Calu3 (cell line): ENCODE data around the gene IL1RN. TPM values are rescaled to one million over a fixed set of nuclear protein-coding genes. Genes with fewer than 3 reads are reported as not detected.
A peak's percentile ranks its signal among the peaks of the same experiment; 100 is the strongest.

Source experiments
- BruUV-seq: library from RNA; stranded (reverse); fragments of 400-500 nt; replicated peaks from 2 replicates; lab custom pipeline; 2021; lab: Mats Ljungman, UMichigan
- CTCF ChIA-PET: fragments of 300-600 bp; sonication (Branson Sonifier 250); formaldehyde crosslinking; loops from one replicate; lab custom pipeline; 2022; ENCODE audit warnings: antibody characterized with exemption; lab: Charles Lee
- DNase-seq: peaks from one replicate; pipeline ENCODE4 v3.0.0; 2022
- H3K27ac Mint-ChIP-seq: one replicate; pipeline ENCODE4 v1.8.0; 2022; ENCODE audit warnings: mixed read lengths; ENCODE audit not compliant: unreplicated experiment
- H3K27me3 Mint-ChIP-seq: one replicate; pipeline ENCODE4 v1.8.0; 2022; ENCODE audit warnings: mixed read lengths; ENCODE audit not compliant: unreplicated experiment
- H3K36me3 Mint-ChIP-seq: one replicate; pipeline ENCODE4 v1.8.0; 2022; ENCODE audit warnings: mild to moderate bottlenecking, moderate library complexity, mixed read lengths; ENCODE audit not compliant: insufficient read depth, unreplicated experiment
- H3K4me1 Mint-ChIP-seq: one replicate; pipeline ENCODE4 v1.8.0; 2022; ENCODE audit warnings: mild to moderate bottlenecking, low read depth, mixed read lengths; ENCODE audit not compliant: unreplicated experiment
- H3K4me3 Mint-ChIP-seq: one replicate; pipeline ENCODE4 v1.8.0; 2022; ENCODE audit warnings: mild to moderate bottlenecking, low read depth, moderate library complexity, mixed read lengths; ENCODE audit not compliant: unreplicated experiment
- H3K9me3 Mint-ChIP-seq: one replicate; pipeline ENCODE4 v1.8.0; 2022; ENCODE audit warnings: low read depth, mixed read lengths; ENCODE audit not compliant: unreplicated experiment
- intact Hi-C: fragments of 100-400 bp; cut with micrococcal nuclease; formaldehyde crosslinking; loops from one replicate; pipeline ENCODE4 v1.10.0; 2022; ENCODE audit not compliant: unreplicated experiment
- total RNA-seq: library from RNA; stranded (reverse); gene quantifications from 2 replicates; pipeline ENCODE4 v1.2.3, GENCODE V29; 2022
- TF ChIP-seq, protein P1 (sequence below): fragments of 200-600 bp; IDR thresholded peaks from one replicate; pipeline ENCODE4 v1.8.0; 2022; ENCODE audit warnings: antibody characterized with exemption; ENCODE audit not compliant: unreplicated experiment

IL1RN gene
- total RNA-seq, 1 experiment from 2014 or later = 19.4 TPM

DNA sequence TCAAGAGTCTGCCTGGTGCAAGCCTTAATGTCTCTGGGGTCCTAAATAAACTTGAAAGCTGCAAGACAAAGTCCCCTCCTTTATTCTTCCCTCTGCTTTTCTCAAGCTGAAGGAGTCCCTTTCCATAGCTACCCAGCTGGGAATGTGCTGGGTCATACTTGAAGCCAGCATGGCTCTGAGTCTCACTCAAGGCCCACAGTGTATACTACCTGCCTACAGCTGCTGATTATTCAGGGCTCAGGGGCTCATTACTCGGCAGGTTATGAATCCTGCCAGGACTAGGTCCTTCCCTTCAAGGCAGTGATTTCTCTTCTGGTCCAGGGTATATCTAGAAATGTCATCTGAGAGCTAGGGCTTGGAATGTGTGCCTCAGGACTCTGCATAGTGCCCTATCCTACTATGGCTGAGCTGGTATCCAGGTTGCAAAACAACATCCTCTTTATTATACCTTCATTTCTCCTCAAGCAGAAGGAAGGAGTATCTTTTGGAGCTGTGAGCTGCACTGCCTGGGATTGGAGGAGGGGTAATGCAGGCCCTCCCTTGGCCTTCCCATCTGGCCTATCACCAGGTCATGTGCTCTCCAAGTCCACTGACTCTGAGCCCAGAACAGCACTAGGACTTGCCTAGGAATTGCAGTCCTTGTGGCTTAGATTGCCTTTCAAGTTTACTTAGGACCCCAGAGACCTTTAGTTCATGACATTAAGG lies 22.3 kb downstream of the IL1RN start:
- no TSS peak for BruUV-seq
- Mint-ChIP-seq H3K27ac (no peak overlapping the region), H3K36me3 (peaks cover 4% of the 10 kb centered on the region), H3K4me1 (no peaks in the 10 kb centered on the region), H3K27me3 (no peaks in the 10 kb centered on the region), H3K9me3 (no peaks in the 10 kb centered on the region), H3K4me3 (no peak overlapping the region)
- intact Hi-C loops = no loop called here
- DNase-seq = no peak
- TF ChIP-seq, protein P1, sequence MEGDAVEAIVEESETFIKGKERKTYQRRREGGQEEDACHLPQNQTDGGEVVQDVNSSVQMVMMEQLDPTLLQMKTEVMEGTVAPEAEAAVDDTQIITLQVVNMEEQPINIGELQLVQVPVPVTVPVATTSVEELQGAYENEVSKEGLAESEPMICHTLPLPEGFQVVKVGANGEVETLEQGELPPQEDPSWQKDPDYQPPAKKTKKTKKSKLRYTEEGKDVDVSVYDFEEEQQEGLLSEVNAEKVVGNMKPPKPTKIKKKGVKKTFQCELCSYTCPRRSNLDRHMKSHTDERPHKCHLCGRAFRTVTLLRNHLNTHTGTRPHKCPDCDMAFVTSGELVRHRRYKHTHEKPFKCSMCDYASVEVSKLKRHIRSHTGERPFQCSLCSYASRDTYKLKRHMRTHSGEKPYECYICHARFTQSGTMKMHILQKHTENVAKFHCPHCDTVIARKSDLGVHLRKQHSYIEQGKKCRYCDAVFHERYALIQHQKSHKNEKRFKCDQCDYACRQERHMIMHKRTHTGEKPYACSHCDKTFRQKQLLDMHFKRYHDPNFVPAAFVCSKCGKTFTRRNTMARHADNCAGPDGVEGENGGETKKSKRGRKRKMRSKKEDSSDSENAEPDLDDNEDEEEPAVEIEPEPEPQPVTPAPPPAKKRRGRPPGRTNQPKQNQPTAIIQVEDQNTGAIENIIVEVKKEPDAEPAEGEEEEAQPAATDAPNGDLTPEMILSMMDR = no peak
- CTCF ChIA-PET = no interaction called here

DNA sequence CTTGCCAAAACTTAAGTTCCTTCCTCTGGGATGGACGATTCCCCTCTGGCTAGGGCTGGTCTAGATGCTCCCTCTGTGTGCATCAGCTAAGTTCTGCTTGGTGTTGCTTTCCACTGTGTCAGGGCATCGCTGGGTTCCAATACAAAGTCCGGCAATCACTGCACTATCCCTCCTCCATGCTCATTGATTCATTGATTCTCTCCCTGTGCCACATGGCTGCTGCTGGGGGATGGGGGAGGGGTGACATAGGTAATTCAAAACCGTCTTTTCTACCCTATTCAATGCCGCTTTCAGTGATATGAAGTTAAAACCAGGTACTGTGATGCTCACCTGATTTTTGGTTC lies 22.8 kb downstream of the IL1RN start:
- TF ChIP-seq, protein P1 = no peak
- Mint-ChIP-seq H3K4me3 (no peak overlapping the region), H3K4me1 (no peaks in the 10 kb centered on the region), H3K27me3 (no peaks in the 10 kb centered on the region), H3K36me3 (peaks cover 4% of the 10 kb centered on the region), H3K27ac (no peak overlapping the region), H3K9me3 (no peaks in the 10 kb centered on the region)
- intact Hi-C loops = no loop called here
- CTCF ChIA-PET = no interaction called here
- BruUV-seq = no TSS peak
- no peak for DNase-seq

DNA sequence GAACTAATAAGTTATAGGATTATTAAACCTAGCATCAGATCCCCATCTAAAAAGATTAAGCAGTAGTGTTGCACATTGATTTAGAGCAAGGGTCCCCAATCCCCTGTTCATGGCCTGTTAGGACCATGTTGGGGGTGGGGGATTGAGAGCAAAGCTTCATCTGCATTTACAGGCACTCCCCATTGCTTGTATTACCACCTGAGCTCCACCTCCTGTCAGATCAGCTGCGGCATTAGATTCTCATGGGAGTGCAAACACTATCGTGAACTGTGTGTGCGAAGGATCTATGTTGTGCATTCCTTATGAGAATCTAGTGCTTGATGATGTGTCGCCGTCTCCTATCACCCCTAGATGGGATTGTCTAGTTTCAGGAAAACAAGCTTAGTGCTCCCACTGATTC lies 27.9 kb downstream of the IL1RN start:
- peaks cover 21% of the 10 kb centered on the region for H3K36me3 Mint-ChIP-seq
- peaks cover 22% of the 10 kb centered on the region for H3K4me1 Mint-ChIP-seq
- DNase-seq = no peak
- TF ChIP-seq, protein P1 = no peak
- H3K9me3 Mint-ChIP-seq = no peaks in the 10 kb centered on the region
- H3K27ac Mint-ChIP-seq = no peak overlapping the region
- H3K4me3 Mint-ChIP-seq = no peak overlapping the region
- CTCF ChIA-PET = interaction anchor here (1.3 kb wide), 1 partner anchor 77 kb away, joined by 3 read pairs; no protein-coding TSS in a partner anchor
- no TSS peak for BruUV-seq
- intact Hi-C loops = no loop called here
- no peaks in the 10 kb centered on the region for H3K27me3 Mint-ChIP-seq

DNA sequence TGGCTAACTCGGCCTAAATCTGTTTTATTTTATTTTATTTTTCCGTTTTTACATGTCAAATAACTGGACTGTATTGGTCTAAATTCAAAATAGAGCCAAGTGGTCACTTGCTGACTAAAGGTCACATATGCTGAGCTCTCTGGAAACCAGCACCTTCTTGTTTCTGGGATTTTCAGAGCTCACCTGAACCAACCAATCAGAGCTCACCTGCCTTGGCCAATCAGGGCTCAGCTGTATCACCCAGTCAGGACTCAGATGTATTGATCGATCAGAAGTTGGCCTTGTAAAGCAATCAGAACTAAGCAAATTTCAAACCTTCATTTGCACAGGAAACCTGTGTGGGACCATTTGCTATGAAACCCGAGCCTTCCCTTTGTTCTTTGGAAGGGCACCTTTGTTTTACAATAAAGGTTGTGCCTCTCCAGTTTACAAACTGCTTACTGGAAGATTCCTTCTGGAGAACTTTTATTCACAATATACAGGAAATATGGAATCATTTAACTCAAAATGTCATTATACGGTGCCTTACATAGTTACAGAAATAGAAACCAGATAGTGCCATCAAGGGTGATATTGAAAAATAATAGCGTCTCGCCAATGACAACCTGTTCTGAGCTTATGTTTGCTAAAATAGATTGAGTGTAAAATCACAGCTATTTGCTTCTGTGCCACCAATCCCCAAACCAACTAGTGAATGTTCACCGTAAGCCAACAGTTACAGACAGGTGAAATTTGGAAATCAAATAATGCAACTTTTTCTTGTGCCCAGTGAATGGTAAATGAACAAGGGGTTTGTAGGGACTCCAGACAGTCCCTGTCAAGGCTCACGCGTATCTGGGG lies 29.1 kb downstream of the IL1RN start:
- DNase-seq = peak; percentile 52
- Mint-ChIP-seq H3K9me3 (no peaks in the 10 kb centered on the region), H3K27ac (peak overlapping the region; percentile 77), H3K27me3 (no peaks in the 10 kb centered on the region), H3K36me3 (peaks cover 21% of the 10 kb centered on the region), H3K4me1 (peaks cover 22% of the 10 kb centered on the region), H3K4me3 (peak overlapping the region; percentile 41)
- no TSS peak for BruUV-seq
- TF ChIP-seq, protein P1 = no peak
- intact Hi-C loops = no loop called here
- CTCF ChIA-PET = interaction anchor here (0.6 to 1.9 kb wide), 4 partner anchors 18 to 502 kb away, joined by 3 to 9 read pairs (median 4); no protein-coding TSS in a partner anchor
